RCC 7860 (cell line): Measurements from ENCODE around the gene NCBP2.

Experiments
- DNase-seq: peaks from one replicate; pipeline ENCODE4 v3.0.0-alpha.2; 2015; ENCODE audit warnings: low spot score
- FAIRE-seq: peaks from 2 replicates; lab custom pipeline; 2012; peaks lifted over from hg19 to GRCh38; lab: Jason Lieb, UNC

The NCBP2 gene

GRCh38 chr3:196942915-196943277 lies 568 bp upstream of the NCBP2 start:
- FAIRE-seq (no peak), DNase-seq (peak; percentile 19)

GRCh38 chr3:196941729-196942225 lies 551 bp downstream of the NCBP2 start:
- FAIRE-seq, result no peak

GRCh38 chr3:196938576-196938975 lies 3.8 kb downstream of the NCBP2 start:
- DNase-seq, result no peak
- FAIRE-seq, result no peak

More at GRCh38 chr3:196941729-196942225, 551 bp downstream of the NCBP2 start:
- DNase-seq, result peak; percentile 24

GRCh38 chr3:196938124-196938523 lies 4.2 kb downstream of the NCBP2 start:
- FAIRE-seq (no peak), DNase-seq (no peak)

GRCh38 chr3:196936288-196936687 lies 6.0 kb downstream of the NCBP2 start:
- FAIRE-seq (no peak), DNase-seq (no peak)

- no peak for DNase-seq
- no peak for FAIRE-seq
These were observed 9.7 kb downstream of the NCBP2 start for GRCh38 chr3:196932600-196932999.

GRCh38 chr3:196931828-196932587 lies 10.3 kb downstream of the NCBP2 start:
- FAIRE-seq, result no peak

GRCh38 chr3:196931157-196931556 lies 11.2 kb downstream of the NCBP2 start:
- DNase-seq (no peak), FAIRE-seq (no peak)

More at GRCh38 chr3:196931828-196932587, 10.3 kb downstream of the NCBP2 start:
- no peak for DNase-seq

GRCh38 chr3:196927571-196928453 lies 14.5 kb downstream of the NCBP2 start:
- DNase-seq (no peak), FAIRE-seq (no peak)

- no peak for FAIRE-seq
These were observed 21.6 kb downstream of the NCBP2 start for GRCh38 chr3:196920733-196921132.

GRCh38 chr3:196918968-196919367 lies 23.4 kb downstream of the NCBP2 start:
- FAIRE-seq (no peak), DNase-seq (no peak)

More at GRCh38 chr3:196920733-196921132, 21.6 kb downstream of the NCBP2 start:
- no peak for DNase-seq

GRCh38 chr3:196916995-196917394 lies 25.3 kb downstream of the NCBP2 start:
- DNase-seq (no peak), FAIRE-seq (no peak)

GRCh38 chr3:196916221-196916620 lies 26.1 kb downstream of the NCBP2 start:
- no peak for FAIRE-seq
- no peak for DNase-seq

- DNase-seq (no peak), FAIRE-seq (no peak)
These were observed 27.0 kb downstream of the NCBP2 start for GRCh38 chr3:196915375-196915774.

- FAIRE-seq (no peak), DNase-seq (no peak)
These were observed 27.5 kb downstream of the NCBP2 start for GRCh38 chr3:196914866-196915265.

GRCh38 chr3:196903740-196904139 lies 38.6 kb downstream of the NCBP2 start:
- DNase-seq, result no peak
- FAIRE-seq, result no peak

GRCh38 chr3:196902296-196902695 lies 40.0 kb downstream of the NCBP2 start:
- FAIRE-seq (no peak), DNase-seq (no peak)

- no peak for FAIRE-seq
- no peak for DNase-seq
These were observed 40.6 kb downstream of the NCBP2 start for GRCh38 chr3:196901768-196902167.

GRCh38 chr3:196896229-196896628 lies 46.1 kb downstream of the NCBP2 start:
- DNase-seq (no peak), FAIRE-seq (no peak)

GRCh38 chr3:196894557-196895295 lies 47.6 kb downstream of the NCBP2 start:
- no peak for DNase-seq
- no peak for FAIRE-seq
